Measurements from ENCODE around the gene GLYR1.

GLYR1 gene

DNA sequence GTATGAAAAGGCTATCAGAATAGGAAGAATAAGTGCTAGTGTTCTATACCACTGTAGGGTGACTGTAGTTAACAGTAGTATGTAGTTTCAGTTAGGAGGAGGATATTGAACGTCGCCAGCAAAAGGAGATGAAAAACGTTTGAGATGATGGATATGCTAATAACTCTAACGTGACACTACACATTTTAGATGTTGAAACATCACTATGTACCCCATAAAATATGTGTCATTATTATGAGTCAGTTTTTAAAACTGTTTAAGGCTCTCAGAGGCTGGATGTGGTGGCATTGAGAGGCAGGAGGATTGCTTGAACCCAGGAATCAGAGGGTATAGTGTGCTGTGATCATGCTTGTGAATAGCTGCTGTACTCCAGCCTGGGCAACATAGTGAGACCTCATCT is 32.0 kb upstream of the GLYR1 start:
- DNase-seq = no peak

DNA sequence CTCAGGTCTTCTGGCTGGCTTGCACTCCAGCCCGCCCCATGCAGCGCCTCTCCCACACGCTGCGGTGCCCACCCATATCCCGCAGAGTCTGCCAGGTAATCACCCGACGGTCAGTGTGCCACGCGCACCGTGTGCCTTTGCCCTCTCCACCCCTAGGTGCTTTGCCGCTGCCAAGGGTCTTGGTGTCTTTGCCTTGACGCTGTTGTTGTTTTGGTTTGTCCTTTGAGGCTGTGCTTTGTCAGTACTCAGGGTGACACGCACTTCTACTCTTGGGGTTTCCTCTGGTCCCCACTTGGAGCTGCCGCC is 30.2 kb upstream of the GLYR1 start:
- no peak for DNase-seq

- DNase-seq = no peak
Measured at GRCh38 chr16:4876646-4877379, 29.7 kb upstream of the GLYR1 start.

DNA sequence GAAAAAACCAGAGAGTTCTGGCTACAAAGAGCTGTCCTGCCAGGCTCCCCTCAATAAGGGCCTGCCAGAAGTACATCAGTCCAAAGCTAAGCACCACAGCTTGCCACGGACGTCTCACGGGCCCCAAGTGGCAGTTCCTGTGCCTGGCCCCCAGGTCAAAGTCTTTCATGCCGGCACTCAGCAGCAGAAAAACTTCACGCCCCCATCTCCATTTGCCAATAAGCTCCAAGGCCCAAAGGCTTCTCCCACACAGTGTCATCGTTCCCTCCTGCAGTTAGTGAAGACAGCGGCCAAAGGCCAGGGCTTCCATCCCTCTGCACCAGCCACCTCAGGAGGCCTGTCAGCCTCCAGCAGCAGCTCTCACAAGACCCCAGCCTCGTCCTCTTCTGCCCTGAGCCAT is 27.6 kb upstream of the GLYR1 start:
- no peak for DNase-seq

- DNase-seq = no peak
Measured at GRCh38 chr16:4873091-4873490, 26.0 kb upstream of the GLYR1 start.

DNA sequence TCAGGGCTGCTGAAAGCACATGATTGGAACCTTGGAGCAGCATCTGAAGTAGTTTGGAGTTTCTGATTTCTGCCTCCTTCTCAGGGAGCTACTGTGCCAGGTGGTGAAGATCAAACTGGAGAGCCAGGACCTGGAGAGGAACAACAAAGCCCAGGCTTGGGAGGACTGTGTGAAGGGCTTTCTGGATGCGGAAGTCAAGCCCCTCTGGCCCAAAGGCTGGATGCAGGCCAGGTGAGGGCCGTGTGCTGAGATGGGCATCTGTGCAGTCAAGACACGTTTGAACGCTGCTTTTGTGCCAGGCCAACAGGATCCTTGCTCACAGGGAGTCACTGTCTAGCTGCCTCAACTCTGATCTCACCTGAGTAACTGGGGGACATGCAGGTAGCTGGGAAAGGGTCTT is 24.0 kb upstream of the GLYR1 start:
- no peak for DNase-seq

DNA sequence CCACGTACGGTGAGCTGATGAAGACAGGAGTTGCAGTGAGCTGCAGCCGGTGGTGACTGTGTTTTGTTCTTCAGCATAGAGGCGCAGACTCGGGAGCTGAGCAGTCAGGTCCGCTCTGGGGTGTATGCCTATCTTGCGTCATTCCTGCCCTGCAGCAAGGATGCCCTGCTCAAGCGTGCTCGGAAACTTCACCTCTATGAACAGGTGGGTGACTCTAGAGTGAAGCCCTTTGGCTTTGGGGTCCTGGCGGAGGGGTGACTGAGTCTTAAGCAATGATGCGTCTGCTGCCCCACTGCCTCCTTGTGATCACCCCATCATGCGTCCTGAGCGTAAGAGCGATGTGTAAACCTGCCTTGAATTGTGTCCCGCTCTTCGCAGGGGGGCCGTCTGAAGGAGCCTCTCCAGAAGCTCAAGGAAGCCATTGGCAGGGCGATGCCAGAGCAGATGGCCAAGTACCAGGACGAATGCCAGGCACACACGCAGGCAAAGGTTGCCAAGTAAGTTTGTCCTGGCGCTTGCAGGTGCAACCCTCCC is 23.1 kb upstream of the GLYR1 start:
- DNase-seq = peak; percentile 56

- DNase-seq = no peak
Measured at GRCh38 chr16:4869147-4869805, 22.2 kb upstream of the GLYR1 start.

DNA sequence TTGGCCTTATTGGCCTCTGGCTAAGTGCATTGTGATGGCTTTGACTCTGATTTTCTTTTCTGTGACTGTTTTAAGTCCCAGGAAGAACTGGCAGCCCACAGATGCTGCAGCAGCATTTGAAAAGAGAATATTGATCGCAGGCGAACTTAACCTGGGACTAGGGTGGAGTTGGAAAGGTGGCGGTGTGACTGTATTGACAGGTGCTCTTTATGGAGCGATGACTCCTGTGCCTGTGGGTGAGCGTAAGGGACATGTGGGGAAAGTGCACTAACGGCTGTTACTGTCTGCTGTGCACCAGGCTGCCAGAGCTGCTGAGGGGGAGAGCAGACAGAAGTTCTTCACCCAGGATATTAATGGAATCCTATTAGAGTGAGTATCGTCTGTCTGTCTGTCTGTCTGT is 21.4 kb upstream of the GLYR1 start:
- no peak for DNase-seq

DNA sequence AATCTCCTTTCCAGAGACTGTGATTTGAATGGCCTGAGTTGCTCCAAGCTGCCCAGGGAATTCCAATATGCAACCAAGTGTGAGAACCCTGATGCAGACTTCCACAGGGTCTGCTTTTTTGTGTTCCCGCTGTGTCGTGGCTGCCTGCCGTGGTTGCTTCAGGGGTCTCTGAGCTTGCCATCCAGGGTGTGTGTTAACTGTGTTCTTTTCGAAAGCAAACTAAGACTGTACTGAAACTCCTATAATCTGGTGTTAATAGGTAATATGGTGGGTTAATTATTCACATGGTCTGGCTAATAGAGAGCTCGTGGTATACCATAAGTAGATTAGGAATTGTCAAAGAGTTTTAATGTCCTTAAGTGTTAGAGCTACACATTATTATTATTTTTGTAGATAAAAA is 20.9 kb upstream of the GLYR1 start:
- no peak for DNase-seq

- no peak for DNase-seq
Measured at GRCh38 chr16:4866586-4866985, 19.5 kb upstream of the GLYR1 start.

GRCh38 chr16:4865231-4865860 is 18.3 kb upstream of the GLYR1 start:
- no peak for DNase-seq

DNA sequence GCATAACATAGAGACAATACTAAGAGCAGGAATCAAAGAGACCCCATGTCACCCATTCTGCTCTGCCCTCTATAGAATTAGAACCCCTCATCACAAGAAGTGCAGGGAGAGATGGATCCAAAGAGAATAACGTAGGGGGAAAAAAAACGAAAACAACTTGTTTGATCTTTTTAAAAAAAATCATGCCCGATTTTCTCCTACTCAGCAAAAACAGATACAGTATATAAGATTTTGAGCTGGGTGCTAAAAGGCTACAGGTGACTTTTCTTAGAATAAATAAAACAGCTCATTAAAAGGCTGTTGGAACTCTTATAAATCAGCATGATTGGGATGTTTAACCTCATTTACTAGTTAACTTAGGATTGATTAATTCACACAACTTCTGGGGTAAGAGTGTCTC is 17.6 kb upstream of the GLYR1 start:
- DNase-seq = no peak

- no peak for DNase-seq
Measured at GRCh38 chr16:4862639-4863038, 15.6 kb upstream of the GLYR1 start.

DNA sequence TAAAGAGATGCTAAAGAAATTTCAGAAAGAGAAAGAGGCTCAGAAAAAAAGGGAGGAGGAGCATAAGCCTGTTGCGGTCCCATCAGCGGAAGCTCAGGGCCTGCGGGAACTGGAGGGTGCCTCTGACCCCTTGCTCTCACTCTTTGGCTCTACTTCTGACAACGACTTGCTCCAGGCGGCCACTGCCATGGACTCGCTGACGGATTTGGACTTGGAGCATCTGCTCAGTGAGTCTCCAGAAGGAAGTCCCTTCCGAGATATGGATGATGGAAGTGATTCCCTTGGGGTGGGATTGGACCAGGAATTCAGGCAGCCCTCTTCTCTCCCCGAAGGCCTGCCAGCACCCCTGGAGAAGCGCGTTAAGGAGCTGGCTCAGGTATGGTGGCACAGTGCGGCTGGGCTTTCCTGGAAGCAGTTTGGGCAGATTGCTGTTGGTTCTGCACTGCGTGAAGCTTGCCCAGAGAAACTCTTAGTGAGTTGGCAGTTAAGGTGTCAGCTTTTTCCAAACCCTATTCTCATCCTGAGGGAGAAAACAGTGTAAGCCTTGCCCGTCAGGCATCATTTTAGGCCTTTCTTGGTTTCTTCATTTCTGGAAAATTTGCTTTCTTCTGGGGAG is 13.7 kb upstream of the GLYR1 start:
- no peak for DNase-seq

DNA sequence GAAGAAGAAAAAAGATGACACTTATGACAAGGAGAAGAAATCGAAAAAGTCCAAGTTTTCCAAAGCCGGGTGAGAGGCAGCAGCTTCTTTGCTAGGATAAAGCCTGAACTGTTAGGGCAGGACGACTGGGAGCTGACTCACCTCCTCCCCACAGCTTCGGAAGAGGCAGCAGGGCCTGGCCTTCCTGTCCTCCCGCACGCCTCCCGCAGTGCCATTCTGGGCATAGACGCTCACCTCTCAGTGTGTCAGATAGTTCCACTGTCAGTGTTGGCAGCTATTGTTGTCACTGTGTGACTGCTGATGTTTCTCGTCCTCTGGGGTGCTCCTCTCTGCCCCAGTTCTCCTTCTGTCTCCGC is 12.8 kb upstream of the GLYR1 start:
- DNase-seq = no peak

GRCh38 chr16:4859190-4859899 is 12.3 kb upstream of the GLYR1 start:
- DNase-seq = no peak

- DNase-seq = no peak
Measured at GRCh38 chr16:4855804-4856203, 8.7 kb upstream of the GLYR1 start.

- no peak for DNase-seq
Measured at GRCh38 chr16:4855371-4855770, 8.3 kb upstream of the GLYR1 start.

- DNase-seq = no peak
Measured at GRCh38 chr16:4852221-4852872, 5.3 kb upstream of the GLYR1 start.

DNA sequence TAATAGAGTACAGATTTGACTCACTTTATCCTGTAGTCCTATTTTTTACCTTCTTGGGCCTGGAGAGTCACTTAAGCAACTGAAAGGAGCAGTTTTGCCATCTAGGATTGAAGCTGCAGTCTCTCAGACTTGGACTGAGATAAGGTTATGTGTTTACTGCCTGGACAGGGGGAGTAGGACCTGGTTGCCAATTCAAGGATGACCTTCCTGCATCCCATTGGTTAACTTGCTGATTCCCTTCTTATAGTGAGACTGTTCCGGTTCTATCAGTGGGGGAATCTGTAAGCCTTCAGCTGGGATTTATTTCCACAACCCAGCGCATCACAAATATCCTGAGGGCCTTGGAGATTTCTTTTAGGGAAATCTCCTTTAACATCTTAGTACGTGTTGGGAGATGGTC is 3.1 kb upstream of the GLYR1 start:
- no peak for DNase-seq

DNA sequence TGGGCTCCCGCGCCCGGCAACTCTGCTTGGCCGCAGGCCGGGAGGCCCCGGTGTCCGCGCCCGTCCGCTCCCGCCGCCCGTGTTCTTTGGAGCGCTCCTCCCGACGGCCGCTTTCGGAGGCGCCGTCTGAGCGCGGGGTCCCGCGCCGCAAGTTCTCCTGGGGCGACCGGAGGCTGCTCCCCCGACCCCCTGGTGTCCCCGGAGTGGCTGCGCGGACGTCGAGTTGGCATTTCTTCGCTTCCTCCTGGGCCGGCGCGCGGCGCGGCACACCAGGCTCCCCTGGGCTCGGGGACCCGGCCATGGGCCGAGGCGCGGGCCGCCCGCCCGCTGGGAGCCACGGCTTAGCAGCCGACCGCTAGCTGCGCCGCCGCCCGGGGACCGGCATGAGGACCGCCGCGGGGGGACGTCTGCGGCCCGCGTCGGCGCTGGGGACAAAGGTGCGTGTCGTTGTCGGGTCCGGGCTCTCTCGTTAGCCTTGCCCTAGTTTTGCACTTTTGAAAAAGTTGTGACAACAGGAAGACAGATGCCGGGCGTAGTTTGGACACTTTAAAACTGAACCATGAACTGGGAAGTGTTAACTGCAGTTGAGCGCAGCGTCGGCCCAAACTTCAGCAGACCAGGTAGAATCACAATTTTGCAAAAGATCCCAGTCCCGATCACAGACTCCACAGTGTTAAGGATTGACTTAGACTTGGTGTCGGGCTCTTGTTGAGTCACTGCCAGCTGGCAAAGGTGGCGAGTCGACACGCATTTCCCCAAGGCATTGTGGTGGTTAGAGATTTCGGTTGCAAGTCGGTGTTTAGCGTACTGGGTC is 893 bp upstream of the GLYR1 start:
- no peak for DNase-seq

Data from NCI-H446 treated with DMSO at 0.1 percent for 48 hours (cell line).